HepG2 (cell line): ENCODE measurements around the gene NDST1. TPM values are rescaled to one million over a fixed set of nuclear protein-coding genes. Genes with fewer than 3 reads are reported as not detected.

Experiments used
- BCL6 ChIP-seq: IDR thresholded peaks from 2 replicates; pipeline ENCODE4 v1.6.1; 2016; ENCODE audit warnings: missing genetic modification reagents, missing compliant biosample characterization
- CEBPB ChIP-seq: IDR thresholded peaks from 2 replicates; pipeline ENCODE4 v1.6.1; 2011; ENCODE audit warnings: low read depth, low read length, improper control_type of control experiment, borderline replicate concordance
- FOXA3 ChIP-seq: IDR thresholded peaks from 2 replicates; pipeline ENCODE4 v1.6.1; 2016; ENCODE audit warnings: missing genetic modification reagents, missing compliant biosample characterization
- HDAC2 ChIP-seq: sonication (generic); formaldehyde crosslinking; IDR thresholded peaks from 2 replicates; pipeline ENCODE4 v1.4.0; 2020; ENCODE audit warnings: missing genetic modification reagents
- NFKBIZ ChIP-seq: IDR thresholded peaks from 2 replicates; pipeline ENCODE4 v1.6.1; 2018; ENCODE audit warnings: missing genetic modification reagents, missing compliant biosample characterization
- RXRB ChIP-seq: IDR thresholded peaks from 2 replicates; pipeline ENCODE4 v1.6.1; 2016; ENCODE audit warnings: borderline replicate concordance, missing genetic modification reagents, missing compliant biosample characterization
- SOX13 ChIP-seq, 3 experiments: fragments of 450-650 bp in 1 of 3; sonication (generic) in 1 of 3; formaldehyde crosslinking in 1 of 3; IDR thresholded peaks in 2 of 3; conservative IDR thresholded peaks in 1 of 3; 2 replicates each; pipeline versions ENCODE4 v1.5.0 to v1.6.1; 2016 to 2020; ENCODE audit warnings: antibody characterized with exemption in 1 of 3, mild to moderate bottlenecking in 1 of 3, missing compliant biosample characterization in 1 of 3, missing genetic modification reagents in 1 of 3, moderate library complexity in 1 of 3
- SP1 ChIP-seq, 2 experiments: fragments of 450-650 bp in 1 of 2; sonication (generic) in 1 of 2; formaldehyde crosslinking in 1 of 2; IDR thresholded peaks; 2 replicates each; pipeline versions ENCODE4 v1.4.0 to v1.6.1; 2016 to 2020; ENCODE audit warnings: missing genetic modification reagents in 1 of 2
- TBX2 ChIP-seq: sonication (generic); formaldehyde crosslinking; IDR thresholded peaks from 2 replicates; pipeline ENCODE4 v1.5.0; 2020; ENCODE audit warnings: missing genetic modification reagents, mild to moderate bottlenecking, borderline replicate concordance
- ZBTB38 ChIP-seq: sonication (generic); formaldehyde crosslinking; IDR thresholded peaks from 2 replicates; pipeline ENCODE4 v1.5.1; 2020; ENCODE audit warnings: mild to moderate bottlenecking, missing genetic modification reagents
- ZKSCAN8 ChIP-seq: IDR thresholded peaks from 2 replicates; pipeline ENCODE4 v1.6.1; 2016; ENCODE audit warnings: borderline replicate concordance, missing genetic modification reagents, missing compliant biosample characterization
- ZNF12 ChIP-seq: sonication (generic); formaldehyde crosslinking; IDR thresholded peaks from 2 replicates; pipeline ENCODE4 v1.5.0; 2020; ENCODE audit warnings: missing genetic modification reagents
- ZNF224 ChIP-seq: sonication (generic); formaldehyde crosslinking; IDR thresholded peaks from 2 replicates; pipeline ENCODE4 v1.5.0; 2020; ENCODE audit warnings: mild to moderate bottlenecking, missing genetic modification reagents
- ZSCAN31 ChIP-seq: sonication (generic); formaldehyde crosslinking; IDR thresholded peaks from 2 replicates; pipeline ENCODE4 v1.5.0; 2020; ENCODE audit warnings: low read depth, mild to moderate bottlenecking, missing genetic modification reagents
- polyA plus RNA-seq, 8 experiments: library from polyadenylated mRNA; depleted of rRNA in 3 of 8; stranded (reverse) in 7 of 8; unstranded in 1 of 8; fragments of >200 nt; fragmentation: Illumina TruSeq in 4 of 8; extraction: Trizol in 4 of 8; gene quantifications; 2 replicates each; pipeline versions ENCODE4 v1.2.1 to v1.2.3, GENCODE V29; 2011 to 2016; ENCODE audit warnings: low read depth in 4 of 8, missing spikeins in 1 of 8, mixed read lengths in 1 of 8; ENCODE audit not compliant: insufficient read depth in 1 of 8
- total RNA-seq, 5 experiments: library from RNA; depleted of rRNA; stranded (reverse); fragments of >200 nt; fragmentation: Illumina TruSeq; extraction: Trizol; gene quantifications; 2 replicates each; pipeline ENCODE4 v1.2.3, GENCODE V29; 2016; ENCODE audit warnings: low read depth in 1 of 5
- TF ChIP-seq, protein P1 (sequence below): sonication (generic); formaldehyde crosslinking; IDR thresholded peaks from 2 replicates; pipeline ENCODE4 v1.4.0; 2020; ENCODE audit warnings: missing genetic modification reagents
- TF ChIP-seq, protein P2 (sequence below): IDR thresholded peaks from 2 replicates; pipeline ENCODE4 v1.4.0; 2020; ENCODE audit warnings: mild to moderate bottlenecking, missing genetic modification reagents
- TF ChIP-seq, protein P3 (sequence below): sonication (generic); formaldehyde crosslinking; IDR thresholded peaks from 2 replicates; pipeline ENCODE4 v1.4.0; 2020; ENCODE audit warnings: missing genetic modification reagents, borderline replicate concordance
- TF ChIP-seq, protein P4 (sequence below): sonication (generic); formaldehyde crosslinking; IDR thresholded peaks from 2 replicates; pipeline ENCODE4 v1.4.0; 2020; ENCODE audit warnings: missing genetic modification reagents

Gene NDST1
- total and polyA plus RNA-seq, 2 of the 13 experiments (the other 11 are each of a cell fraction or from before 2014, with no cell fraction given): 23.8 to 26.2 TPM

DNA sequence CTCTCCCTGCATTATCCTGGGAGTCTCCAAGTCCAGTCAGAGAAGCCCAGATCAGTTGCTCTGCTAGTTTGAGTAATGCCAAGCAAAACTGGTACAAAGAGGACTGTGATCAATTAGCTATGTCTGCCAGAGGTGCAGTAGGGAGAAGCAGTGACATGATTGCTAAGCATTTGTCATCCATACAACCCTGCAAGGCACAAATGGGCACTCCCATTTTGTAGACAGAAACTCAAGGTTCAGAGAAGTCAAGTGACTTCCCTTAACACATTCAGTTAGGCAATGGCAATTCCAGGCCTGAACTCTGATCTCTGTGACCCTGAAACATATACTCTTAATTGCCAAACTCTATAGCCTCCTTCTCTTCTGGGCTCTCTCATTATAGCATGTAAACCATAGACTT, 34.0 kb downstream of the NDST1 start (continued):
- peak; percentile 56; the same call in 1 of the 2 replicates for TF ChIP-seq HDAC2 (CRISPR knock-in tag)
- TF ChIP-seq NFKBIZ (CRISPR knock-in tag): 0 out of 2 replicates have a peak, but pooled peaks have one; percentile 33
- TF ChIP-seq ZNF224: no peak
- TF ChIP-seq, protein P1, sequence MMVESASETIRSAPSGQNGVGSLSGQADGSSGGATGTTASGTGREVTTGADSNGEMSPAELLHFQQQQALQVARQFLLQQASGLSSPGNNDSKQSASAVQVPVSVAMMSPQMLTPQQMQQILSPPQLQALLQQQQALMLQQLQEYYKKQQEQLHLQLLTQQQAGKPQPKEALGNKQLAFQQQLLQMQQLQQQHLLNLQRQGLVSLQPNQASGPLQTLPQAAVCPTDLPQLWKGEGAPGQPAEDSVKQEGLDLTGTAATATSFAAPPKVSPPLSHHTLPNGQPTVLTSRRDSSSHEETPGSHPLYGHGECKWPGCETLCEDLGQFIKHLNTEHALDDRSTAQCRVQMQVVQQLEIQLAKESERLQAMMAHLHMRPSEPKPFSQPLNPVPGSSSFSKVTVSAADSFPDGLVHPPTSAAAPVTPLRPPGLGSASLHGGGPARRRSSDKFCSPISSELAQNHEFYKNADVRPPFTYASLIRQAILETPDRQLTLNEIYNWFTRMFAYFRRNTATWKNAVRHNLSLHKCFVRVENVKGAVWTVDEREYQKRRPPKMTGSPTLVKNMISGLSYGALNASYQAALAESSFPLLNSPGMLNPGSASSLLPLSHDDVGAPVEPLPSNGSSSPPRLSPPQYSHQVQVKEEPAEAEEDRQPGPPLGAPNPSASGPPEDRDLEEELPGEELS: 0 out of 2 replicates have a peak, but pooled peaks have one; percentile 32
- TF ChIP-seq TBX2 (CRISPR knock-in tag): peak; percentile 42; the same call in 1 of the 2 replicates
- 0 out of 2 replicates have a peak, but pooled peaks have one; percentile 53 for TF ChIP-seq ZSCAN31 (CRISPR knock-in tag)
- TF ChIP-seq ZNF12: 0 out of 2 replicates have a peak, but pooled peaks have one; percentile 53
- TF ChIP-seq, protein P2, sequence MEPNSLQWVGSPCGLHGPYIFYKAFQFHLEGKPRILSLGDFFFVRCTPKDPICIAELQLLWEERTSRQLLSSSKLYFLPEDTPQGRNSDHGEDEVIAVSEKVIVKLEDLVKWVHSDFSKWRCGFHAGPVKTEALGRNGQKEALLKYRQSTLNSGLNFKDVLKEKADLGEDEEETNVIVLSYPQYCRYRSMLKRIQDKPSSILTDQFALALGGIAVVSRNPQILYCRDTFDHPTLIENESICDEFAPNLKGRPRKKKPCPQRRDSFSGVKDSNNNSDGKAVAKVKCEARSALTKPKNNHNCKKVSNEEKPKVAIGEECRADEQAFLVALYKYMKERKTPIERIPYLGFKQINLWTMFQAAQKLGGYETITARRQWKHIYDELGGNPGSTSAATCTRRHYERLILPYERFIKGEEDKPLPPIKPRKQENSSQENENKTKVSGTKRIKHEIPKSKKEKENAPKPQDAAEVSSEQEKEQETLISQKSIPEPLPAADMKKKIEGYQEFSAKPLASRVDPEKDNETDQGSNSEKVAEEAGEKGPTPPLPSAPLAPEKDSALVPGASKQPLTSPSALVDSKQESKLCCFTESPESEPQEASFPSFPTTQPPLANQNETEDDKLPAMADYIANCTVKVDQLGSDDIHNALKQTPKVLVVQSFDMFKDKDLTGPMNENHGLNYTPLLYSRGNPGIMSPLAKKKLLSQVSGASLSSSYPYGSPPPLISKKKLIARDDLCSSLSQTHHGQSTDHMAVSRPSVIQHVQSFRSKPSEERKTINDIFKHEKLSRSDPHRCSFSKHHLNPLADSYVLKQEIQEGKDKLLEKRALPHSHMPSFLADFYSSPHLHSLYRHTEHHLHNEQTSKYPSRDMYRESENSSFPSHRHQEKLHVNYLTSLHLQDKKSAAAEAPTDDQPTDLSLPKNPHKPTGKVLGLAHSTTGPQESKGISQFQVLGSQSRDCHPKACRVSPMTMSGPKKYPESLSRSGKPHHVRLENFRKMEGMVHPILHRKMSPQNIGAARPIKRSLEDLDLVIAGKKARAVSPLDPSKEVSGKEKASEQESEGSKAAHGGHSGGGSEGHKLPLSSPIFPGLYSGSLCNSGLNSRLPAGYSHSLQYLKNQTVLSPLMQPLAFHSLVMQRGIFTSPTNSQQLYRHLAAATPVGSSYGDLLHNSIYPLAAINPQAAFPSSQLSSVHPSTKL (CRISPR knock-in tag): peak; percentile 49; the same call in 1 of the 2 replicates
- no peak for TF ChIP-seq SP1 (IDR thresholded peaks at IDR 0.05)
- no peak for TF ChIP-seq SP1 (CRISPR knock-in tag; IDR thresholded peaks at IDR 0.05)
- peak; percentile 51; the same call in 1 of the 2 replicates for TF ChIP-seq RXRB (CRISPR knock-in tag)
- no peak for TF ChIP-seq ZBTB38 (CRISPR knock-in tag)
- 0 out of 2 replicates have a peak, but pooled peaks have one; percentile 32 for TF ChIP-seq BCL6 (CRISPR knock-in tag)
- TF ChIP-seq, protein P3, sequence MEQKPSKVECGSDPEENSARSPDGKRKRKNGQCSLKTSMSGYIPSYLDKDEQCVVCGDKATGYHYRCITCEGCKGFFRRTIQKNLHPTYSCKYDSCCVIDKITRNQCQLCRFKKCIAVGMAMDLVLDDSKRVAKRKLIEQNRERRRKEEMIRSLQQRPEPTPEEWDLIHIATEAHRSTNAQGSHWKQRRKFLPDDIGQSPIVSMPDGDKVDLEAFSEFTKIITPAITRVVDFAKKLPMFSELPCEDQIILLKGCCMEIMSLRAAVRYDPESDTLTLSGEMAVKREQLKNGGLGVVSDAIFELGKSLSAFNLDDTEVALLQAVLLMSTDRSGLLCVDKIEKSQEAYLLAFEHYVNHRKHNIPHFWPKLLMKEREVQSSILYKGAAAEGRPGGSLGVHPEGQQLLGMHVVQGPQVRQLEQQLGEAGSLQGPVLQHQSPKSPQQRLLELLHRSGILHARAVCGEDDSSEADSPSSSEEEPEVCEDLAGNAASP (CRISPR knock-in tag): peak; percentile 41; the same call in 1 of the 2 replicates
- TF ChIP-seq FOXA3 (CRISPR knock-in tag): peak; percentile 49; the same call in 1 of the 2 replicates
- TF ChIP-seq SOX13 (IDR thresholded peaks at IDR 0.05): no peak
- peak in 1 of 2 experiments; percentile 43; a peak in 1 of 4 replicates for TF ChIP-seq SOX13 (CRISPR knock-in tag; conservative IDR thresholded peaks at IDR 0.05 in 1 of 2, IDR thresholded peaks at IDR 0.05 in 1 of 2)
- TF ChIP-seq CEBPB: peak; percentile 75; the same call in 1 of the 2 replicates
- TF ChIP-seq ZKSCAN8 (CRISPR knock-in tag): 0 out of 2 replicates have a peak, but pooled peaks have one; percentile 22
- TF ChIP-seq, protein P4, sequence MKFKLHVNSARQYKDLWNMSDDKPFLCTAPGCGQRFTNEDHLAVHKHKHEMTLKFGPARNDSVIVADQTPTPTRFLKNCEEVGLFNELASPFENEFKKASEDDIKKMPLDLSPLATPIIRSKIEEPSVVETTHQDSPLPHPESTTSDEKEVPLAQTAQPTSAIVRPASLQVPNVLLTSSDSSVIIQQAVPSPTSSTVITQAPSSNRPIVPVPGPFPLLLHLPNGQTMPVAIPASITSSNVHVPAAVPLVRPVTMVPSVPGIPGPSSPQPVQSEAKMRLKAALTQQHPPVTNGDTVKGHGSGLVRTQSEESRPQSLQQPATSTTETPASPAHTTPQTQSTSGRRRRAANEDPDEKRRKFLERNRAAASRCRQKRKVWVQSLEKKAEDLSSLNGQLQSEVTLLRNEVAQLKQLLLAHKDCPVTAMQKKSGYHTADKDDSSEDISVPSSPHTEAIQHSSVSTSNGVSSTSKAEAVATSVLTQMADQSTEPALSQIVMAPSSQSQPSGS (CRISPR knock-in tag): 0 out of 2 replicates have a peak, but pooled peaks have one; percentile 31
